Measurements from ENCODE around the gene SIPA1L2.

SIPA1L2 gene

GRCh38 chr1:232641507-232641906 is 11.6 kb upstream of the SIPA1L2 start (continued):
- TF ChIP-seq GLI2 (tag by site-specific recombination; IDR thresholded peaks at IDR 0.05; ENCODE audit: borderline replicate concordance, low read depth) (no peak), ZBTB10 (tag by site-specific recombination; IDR thresholded peaks at IDR 0.05) (no peak)

DNA sequence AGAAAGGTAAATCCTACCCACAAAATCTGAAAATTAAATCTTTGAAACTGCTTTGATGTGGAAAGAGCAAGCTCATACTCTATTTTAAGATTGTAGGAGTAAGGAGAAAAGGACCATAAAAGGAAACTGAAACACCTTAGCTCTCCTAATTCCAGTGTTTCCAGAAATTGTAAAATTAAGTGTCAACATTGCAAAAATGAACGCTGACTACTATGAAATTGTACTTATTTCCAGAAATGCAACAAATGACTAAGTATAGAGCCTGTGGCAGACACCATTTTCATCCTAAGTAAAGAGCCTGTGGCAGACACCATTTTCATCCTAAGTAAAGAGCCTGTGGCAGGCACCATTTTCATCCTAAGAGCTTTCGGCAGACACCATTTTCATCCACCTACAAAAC is 6.9 kb upstream of the SIPA1L2 start:
- ChIA-PET CTCF (interaction anchor here (0.5 to 1.5 kb wide), 19 partner anchors 9 to 604 kb away, joined by 3 to 10 read pairs (median 3); no protein-coding TSS in a partner anchor), POLR2A (no interaction called here)
- no peaks in the 10 kb centered on the region for H3K36me3 ChIP-seq (ENCODE audit: control insufficient read depth in 2 of 2, insufficient read depth in 1 of 2, low read length in 2 of 2)
- TF ChIP-seq, protein P1, sequence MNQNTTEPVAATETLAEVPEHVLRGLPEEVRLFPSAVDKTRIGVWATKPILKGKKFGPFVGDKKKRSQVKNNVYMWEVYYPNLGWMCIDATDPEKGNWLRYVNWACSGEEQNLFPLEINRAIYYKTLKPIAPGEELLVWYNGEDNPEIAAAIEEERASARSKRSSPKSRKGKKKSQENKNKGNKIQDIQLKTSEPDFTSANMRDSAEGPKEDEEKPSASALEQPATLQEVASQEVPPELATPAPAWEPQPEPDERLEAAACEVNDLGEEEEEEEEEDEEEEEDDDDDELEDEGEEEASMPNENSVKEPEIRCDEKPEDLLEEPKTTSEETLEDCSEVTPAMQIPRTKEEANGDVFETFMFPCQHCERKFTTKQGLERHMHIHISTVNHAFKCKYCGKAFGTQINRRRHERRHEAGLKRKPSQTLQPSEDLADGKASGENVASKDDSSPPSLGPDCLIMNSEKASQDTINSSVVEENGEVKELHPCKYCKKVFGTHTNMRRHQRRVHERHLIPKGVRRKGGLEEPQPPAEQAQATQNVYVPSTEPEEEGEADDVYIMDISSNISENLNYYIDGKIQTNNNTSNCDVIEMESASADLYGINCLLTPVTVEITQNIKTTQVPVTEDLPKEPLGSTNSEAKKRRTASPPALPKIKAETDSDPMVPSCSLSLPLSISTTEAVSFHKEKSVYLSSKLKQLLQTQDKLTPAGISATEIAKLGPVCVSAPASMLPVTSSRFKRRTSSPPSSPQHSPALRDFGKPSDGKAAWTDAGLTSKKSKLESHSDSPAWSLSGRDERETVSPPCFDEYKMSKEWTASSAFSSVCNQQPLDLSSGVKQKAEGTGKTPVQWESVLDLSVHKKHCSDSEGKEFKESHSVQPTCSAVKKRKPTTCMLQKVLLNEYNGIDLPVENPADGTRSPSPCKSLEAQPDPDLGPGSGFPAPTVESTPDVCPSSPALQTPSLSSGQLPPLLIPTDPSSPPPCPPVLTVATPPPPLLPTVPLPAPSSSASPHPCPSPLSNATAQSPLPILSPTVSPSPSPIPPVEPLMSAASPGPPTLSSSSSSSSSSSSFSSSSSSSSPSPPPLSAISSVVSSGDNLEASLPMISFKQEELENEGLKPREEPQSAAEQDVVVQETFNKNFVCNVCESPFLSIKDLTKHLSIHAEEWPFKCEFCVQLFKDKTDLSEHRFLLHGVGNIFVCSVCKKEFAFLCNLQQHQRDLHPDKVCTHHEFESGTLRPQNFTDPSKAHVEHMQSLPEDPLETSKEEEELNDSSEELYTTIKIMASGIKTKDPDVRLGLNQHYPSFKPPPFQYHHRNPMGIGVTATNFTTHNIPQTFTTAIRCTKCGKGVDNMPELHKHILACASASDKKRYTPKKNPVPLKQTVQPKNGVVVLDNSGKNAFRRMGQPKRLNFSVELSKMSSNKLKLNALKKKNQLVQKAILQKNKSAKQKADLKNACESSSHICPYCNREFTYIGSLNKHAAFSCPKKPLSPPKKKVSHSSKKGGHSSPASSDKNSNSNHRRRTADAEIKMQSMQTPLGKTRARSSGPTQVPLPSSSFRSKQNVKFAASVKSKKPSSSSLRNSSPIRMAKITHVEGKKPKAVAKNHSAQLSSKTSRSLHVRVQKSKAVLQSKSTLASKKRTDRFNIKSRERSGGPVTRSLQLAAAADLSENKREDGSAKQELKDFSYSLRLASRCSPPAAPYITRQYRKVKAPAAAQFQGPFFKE (tag by site-specific recombination; IDR thresholded peaks at IDR 0.05; ENCODE audit: borderline replicate concordance), result no peak
- TF ChIP-seq ZNF843 (tag by site-specific recombination; IDR thresholded peaks at IDR 0.05) (no peak), YY2 (tag by site-specific recombination; IDR thresholded peaks at IDR 0.05) (0 out of 2 replicates have a peak, but pooled peaks have one; percentile 42), ZNF596 (tag by site-specific recombination; IDR thresholded peaks at IDR 0.05) (no peak)
- H3K4me3 ChIP-seq (ENCODE audit: low read depth, low read length), result no peak overlapping the region
- 0 out of 2 replicates have a peak, but pooled peaks cover 3% of the 10 kb centered on the region for H3K4me1 ChIP-seq (ENCODE audit: control insufficient read depth, insufficient read depth, low read length)
- no peaks in the 10 kb centered on the region for H3K9me3 ChIP-seq (ENCODE audit: control insufficient read depth, insufficient read depth, low read depth, low read length)
- no peak overlapping the region for H3K27ac ChIP-seq (ENCODE audit: extremely low read depth, low read depth, low read length)

DNA sequence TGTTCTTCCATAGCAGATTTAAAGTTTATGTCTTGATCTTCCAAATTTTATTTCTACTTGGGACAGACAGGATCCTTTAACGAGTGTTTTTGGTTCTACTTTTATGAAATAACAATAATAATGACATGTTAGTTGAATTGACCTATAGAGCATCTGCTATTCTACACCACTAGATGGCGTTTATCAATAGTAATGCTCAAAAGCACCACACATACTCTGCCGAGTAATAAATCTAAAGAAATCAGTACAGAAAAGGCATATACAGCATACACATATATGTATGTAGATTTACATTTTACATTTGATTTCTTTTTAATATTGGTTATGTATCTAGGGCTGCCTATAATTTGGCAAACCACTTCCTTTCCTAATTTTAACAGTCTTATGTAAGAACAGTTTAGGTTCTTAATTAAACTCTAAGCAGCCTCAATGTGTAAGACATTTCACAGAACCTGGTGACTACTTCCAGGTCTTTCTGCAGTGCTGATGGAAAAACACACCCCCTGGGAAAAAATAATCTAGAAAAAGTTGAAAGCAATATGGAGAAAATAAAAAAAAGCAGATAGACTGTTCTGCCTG is 5.9 kb upstream of the SIPA1L2 start:
- H3K4me1 ChIP-seq (ENCODE audit: control insufficient read depth, insufficient read depth, low read length), result peaks cover 3% of the 10 kb centered on the region; the same call in 1 of the 2 replicates
- TF ChIP-seq, protein P2, sequence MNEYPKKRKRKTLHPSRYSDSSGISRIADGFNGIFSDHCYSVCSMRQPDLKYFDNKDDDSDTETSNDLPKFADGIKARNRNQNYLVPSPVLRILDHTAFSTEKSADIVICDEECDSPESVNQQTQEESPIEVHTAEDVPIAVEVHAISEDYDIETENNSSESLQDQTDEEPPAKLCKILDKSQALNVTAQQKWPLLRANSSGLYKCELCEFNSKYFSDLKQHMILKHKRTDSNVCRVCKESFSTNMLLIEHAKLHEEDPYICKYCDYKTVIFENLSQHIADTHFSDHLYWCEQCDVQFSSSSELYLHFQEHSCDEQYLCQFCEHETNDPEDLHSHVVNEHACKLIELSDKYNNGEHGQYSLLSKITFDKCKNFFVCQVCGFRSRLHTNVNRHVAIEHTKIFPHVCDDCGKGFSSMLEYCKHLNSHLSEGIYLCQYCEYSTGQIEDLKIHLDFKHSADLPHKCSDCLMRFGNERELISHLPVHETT (tag by site-specific recombination; IDR thresholded peaks at IDR 0.05), result 0 out of 2 replicates have a peak, but pooled peaks have one; percentile 24
- TF ChIP-seq GLI2 (tag by site-specific recombination; IDR thresholded peaks at IDR 0.05; ENCODE audit: borderline replicate concordance, low read depth) (no peak), ZNF626 (tag by site-specific recombination; IDR thresholded peaks at IDR 0.05) (no peak), ZNF223 (tag by site-specific recombination; IDR thresholded peaks at IDR 0.05) (no peak), ZNF24 (tag by site-specific recombination; IDR thresholded peaks at IDR 0.05) (0 out of 2 replicates have a peak, but pooled peaks have one; percentile 28), KLF8 (tag by site-specific recombination; IDR thresholded peaks at IDR 0.05) (peak; percentile 41; the same call in 1 of the 2 replicates), CTCF (tag by site-specific recombination; IDR thresholded peaks at IDR 0.05) (peak; percentile 67), ZBTB17 (tag by site-specific recombination; IDR thresholded peaks at IDR 0.05) (0 out of 2 replicates have a peak, but pooled peaks have one; percentile 31), REPIN1 (tag by site-specific recombination; IDR thresholded peaks at IDR 0.05; ENCODE audit: low read depth) (no peak; the same call in 1 of the 2 replicates), ZNF654 (tag by site-specific recombination; IDR thresholded peaks at IDR 0.05; ENCODE audit: low read depth) (peak; percentile 80), ZNF660 (tag by site-specific recombination; IDR thresholded peaks at IDR 0.05) (peak; percentile 81), ZSCAN30 (tag by site-specific recombination; IDR thresholded peaks at IDR 0.05) (peak; percentile 65; the same call in 1 of the 2 replicates), ZNF561 (tag by site-specific recombination; IDR thresholded peaks at IDR 0.05; ENCODE audit: borderline replicate concordance) (peak; percentile 54; the same call in 1 of the 2 replicates), SP7 (tag by site-specific recombination; IDR thresholded peaks at IDR 0.05) (peak; percentile 33; the same call in 1 of the 2 replicates), GFI1B (tag by site-specific recombination; IDR thresholded peaks at IDR 0.05) (0 out of 2 replicates have a peak, but pooled peaks have one; percentile 13)
- no peaks in the 10 kb centered on the region for H3K9me3 ChIP-seq (ENCODE audit: control insufficient read depth, insufficient read depth, low read depth, low read length)
- H3K4me3 ChIP-seq (ENCODE audit: low read depth, low read length), result no peak overlapping the region
- no peak overlapping the region for H3K27ac ChIP-seq (ENCODE audit: extremely low read depth, low read depth, low read length)
- ChIA-PET POLR2A (no interaction called here), CTCF (interaction anchor here (0.8 to 1.7 kb wide), 5 partner anchors 12 to 356 kb away, joined by 3 to 6 read pairs (median 3); no protein-coding TSS in a partner anchor)
- H3K36me3 ChIP-seq (ENCODE audit: control insufficient read depth in 2 of 2, insufficient read depth in 1 of 2, low read length in 2 of 2), result no peaks in the 10 kb centered on the region

All from HEK293 (cell line).